Germinal center (tissue), 1 donor: ENCODE results near the gene PPM1E.
"Not testable (repeated sequence)": the region's sequence is repeated elsewhere in the genome, so short reads cannot be mapped to it uniquely, and the experiment has no call there.

Experiments used
- DNase-seq: peaks from one replicate; pipeline ENCODE4 v3.0.0; 2012; ENCODE audit warnings: mixed read lengths, low spot score

The PPM1E gene

GRCh38 chr17:58840820-58841612 lies 85.4 kb downstream of the PPM1E start:
- DNase-seq: no peak

GRCh38 chr17:58846413-58846812 lies 90.8 kb downstream of the PPM1E start:
- not testable (repeated sequence) for DNase-seq

GRCh38 chr17:58850106-58850505 lies 94.5 kb downstream of the PPM1E start:
- not testable (repeated sequence) for DNase-seq

- DNase-seq: no peak
Measured at GRCh38 chr17:58865301-58865700, 109.6 kb downstream of the PPM1E start.

GRCh38 chr17:58870747-58871146 lies 115.1 kb downstream of the PPM1E start:
- DNase-seq: no peak

- no peak for DNase-seq
Measured at GRCh38 chr17:58873926-58874325, 118.3 kb downstream of the PPM1E start.

- no peak for DNase-seq
Measured at GRCh38 chr17:58875261-58875660, 119.6 kb downstream of the PPM1E start.

GRCh38 chr17:58884161-58884560 lies 128.5 kb downstream of the PPM1E start:
- no peak for DNase-seq

- no peak for DNase-seq
Measured at GRCh38 chr17:58886514-58886913, 130.9 kb downstream of the PPM1E start.

- DNase-seq: no peak
Measured at GRCh38 chr17:58889928-58890327, 134.3 kb downstream of the PPM1E start.

- DNase-seq: no peak
Measured at GRCh38 chr17:58899191-58899590, 143.5 kb downstream of the PPM1E start.

GRCh38 chr17:58902322-58902721 lies 146.7 kb downstream of the PPM1E start:
- no peak for DNase-seq

GRCh38 chr17:58911741-58912343 lies 156.2 kb downstream of the PPM1E start:
- no peak for DNase-seq

GRCh38 chr17:58913552-58913951 lies 157.9 kb downstream of the PPM1E start:
- DNase-seq: no peak

- DNase-seq: no peak
Measured at GRCh38 chr17:58913971-58914769, 158.5 kb downstream of the PPM1E start.

GRCh38 chr17:58917228-58917627 lies 161.6 kb downstream of the PPM1E start:
- no peak for DNase-seq

- DNase-seq: no peak
Measured at GRCh38 chr17:58918072-58918471, 162.4 kb downstream of the PPM1E start.

- no peak for DNase-seq
Measured at GRCh38 chr17:58918884-58919283, 163.2 kb downstream of the PPM1E start.

GRCh38 chr17:58920773-58921172 lies 165.1 kb downstream of the PPM1E start:
- no peak for DNase-seq

GRCh38 chr17:58932956-58933355 lies 177.3 kb downstream of the PPM1E start:
- no peak for DNase-seq

- no peak for DNase-seq
Measured at GRCh38 chr17:58936295-58936694, 180.6 kb downstream of the PPM1E start.

- DNase-seq: no peak
Measured at GRCh38 chr17:58944166-58944565, 188.5 kb downstream of the PPM1E start.

- DNase-seq: no peak
Measured at GRCh38 chr17:58947411-58947810, 191.8 kb downstream of the PPM1E start.
